GM10248 (cell line): ENCODE results near the gene DNAH10.

Source experiments
- CTCF ChIA-PET: fragments of 300-600 bp; sonication (Branson Sonifier 250); formaldehyde crosslinking; extraction: SDS; loops from one replicate; lab custom pipeline; 2021; ENCODE audit warnings: antibody characterized with exemption; lab: Yijun Ruan, JAX
- POLR2A ChIA-PET: fragments of 350-650 bp; sonication (Branson Sonifier 250); formaldehyde crosslinking; extraction: SDS; loops from one replicate; lab custom pipeline; 2020; ENCODE audit warnings: antibody characterized with exemption; lab: Yijun Ruan, JAX
- DNase-seq: peaks from one replicate; pipeline ENCODE4 v3.0.0; 2012; ENCODE audit errors: extremely low spot score
- CTCF ChIP-seq: IDR thresholded peaks from 2 replicates; pipeline ENCODE4 v1.5.1; 2012; ENCODE audit warnings: mild to moderate bottlenecking, low read depth; ENCODE audit errors: extremely low read depth, missing control alignments, control extremely low read depth

DNAH10 gene

GRCh38 chr12:123934829-123935228, 172.7 kb downstream of the DNAH10 start:
- ChIA-PET CTCF (interaction anchor here (3.7 kb wide), 1 partner anchor 8 kb away, joined by 15 read pairs; no protein-coding TSS in a partner anchor), POLR2A (no interaction called here)
- TF ChIP-seq CTCF, result no peak
- DNase-seq, result no peak

DNA sequence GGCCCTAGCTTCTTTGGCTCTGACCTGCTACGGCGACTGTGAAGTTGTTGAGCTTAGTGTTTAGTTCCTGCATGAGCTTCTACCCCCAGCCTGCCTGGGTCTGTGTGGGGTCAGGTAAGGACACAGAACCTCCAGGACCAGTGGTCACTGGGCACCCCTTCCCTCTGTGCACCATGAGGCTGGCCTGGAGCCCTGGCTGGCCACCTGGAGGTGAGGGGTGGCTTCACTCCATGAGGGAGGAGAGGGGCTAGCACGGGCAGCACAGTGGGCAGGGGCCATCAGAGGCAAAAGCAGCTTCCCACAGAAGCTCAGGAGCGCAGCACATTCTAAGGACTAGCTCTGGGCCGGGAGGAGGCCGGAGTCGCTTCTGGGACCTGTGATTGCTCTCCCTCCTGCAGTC, 173.9 kb downstream of the DNAH10 start:
- DNase-seq, result no peak
- ChIA-PET POLR2A (no interaction called here), CTCF (interaction anchor here (2.1 to 3.7 kb wide), 2 partner anchors 9 to 30 kb away, joined by 5 to 15 read pairs; no protein-coding TSS in a partner anchor)
- no peak for TF ChIP-seq CTCF

- no peak for TF ChIP-seq CTCF
- POLR2A ChIA-PET, result no interaction called here
- DNase-seq, result no peak
- CTCF ChIA-PET, result interaction anchor here (2.1 to 3.7 kb wide), 2 partner anchors 10 to 31 kb away, joined by 5 to 15 read pairs; no protein-coding TSS in a partner anchor
These were observed 174.4 kb downstream of the DNAH10 start for GRCh38 chr12:123936471-123936870.

DNA sequence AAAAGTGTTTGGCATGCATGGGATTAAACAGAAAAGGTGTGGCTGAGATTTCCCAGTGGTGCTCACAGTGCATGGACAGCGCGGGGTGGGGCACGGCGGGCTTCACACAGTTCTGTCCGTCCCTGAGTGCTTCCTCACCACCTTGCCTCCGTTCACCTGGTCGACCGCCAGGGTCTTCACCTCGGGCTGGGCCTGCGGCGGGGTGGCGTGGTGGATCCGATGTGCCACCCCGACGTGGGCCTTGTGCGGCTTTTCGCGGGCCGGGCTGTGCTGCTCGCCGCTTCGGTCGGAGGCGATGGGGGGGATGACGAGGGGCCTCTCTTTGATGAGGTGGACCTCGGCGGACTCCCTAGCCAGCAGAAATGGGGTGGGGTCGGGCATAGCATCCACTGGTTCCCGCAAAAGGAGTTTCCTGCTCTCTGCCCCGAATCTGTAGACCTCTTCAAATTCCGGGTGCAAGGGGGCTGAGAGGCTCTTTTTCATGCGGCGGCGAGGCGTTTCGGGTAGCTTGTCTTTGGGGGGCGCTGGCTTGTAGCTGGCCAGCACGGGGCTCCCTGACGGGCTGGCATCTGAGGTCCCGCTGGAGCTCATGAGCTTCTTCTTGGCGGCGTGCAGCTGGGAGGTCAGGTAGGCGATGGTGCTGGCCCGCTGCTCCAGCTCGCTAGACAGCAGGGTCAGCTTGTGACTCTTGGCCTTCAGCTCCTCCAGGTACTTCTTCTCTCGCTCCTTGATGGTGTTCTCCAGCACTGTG, 175.0 kb downstream of the DNAH10 start:
- no peak for DNase-seq
- POLR2A ChIA-PET, result no interaction called here
- no peak for TF ChIP-seq CTCF
- CTCF ChIA-PET, result interaction anchor here (1.4 to 3.7 kb wide), 3 partner anchors 10 to 32 kb away, joined by 3 to 15 read pairs (median 5); no protein-coding TSS in a partner anchor

DNA sequence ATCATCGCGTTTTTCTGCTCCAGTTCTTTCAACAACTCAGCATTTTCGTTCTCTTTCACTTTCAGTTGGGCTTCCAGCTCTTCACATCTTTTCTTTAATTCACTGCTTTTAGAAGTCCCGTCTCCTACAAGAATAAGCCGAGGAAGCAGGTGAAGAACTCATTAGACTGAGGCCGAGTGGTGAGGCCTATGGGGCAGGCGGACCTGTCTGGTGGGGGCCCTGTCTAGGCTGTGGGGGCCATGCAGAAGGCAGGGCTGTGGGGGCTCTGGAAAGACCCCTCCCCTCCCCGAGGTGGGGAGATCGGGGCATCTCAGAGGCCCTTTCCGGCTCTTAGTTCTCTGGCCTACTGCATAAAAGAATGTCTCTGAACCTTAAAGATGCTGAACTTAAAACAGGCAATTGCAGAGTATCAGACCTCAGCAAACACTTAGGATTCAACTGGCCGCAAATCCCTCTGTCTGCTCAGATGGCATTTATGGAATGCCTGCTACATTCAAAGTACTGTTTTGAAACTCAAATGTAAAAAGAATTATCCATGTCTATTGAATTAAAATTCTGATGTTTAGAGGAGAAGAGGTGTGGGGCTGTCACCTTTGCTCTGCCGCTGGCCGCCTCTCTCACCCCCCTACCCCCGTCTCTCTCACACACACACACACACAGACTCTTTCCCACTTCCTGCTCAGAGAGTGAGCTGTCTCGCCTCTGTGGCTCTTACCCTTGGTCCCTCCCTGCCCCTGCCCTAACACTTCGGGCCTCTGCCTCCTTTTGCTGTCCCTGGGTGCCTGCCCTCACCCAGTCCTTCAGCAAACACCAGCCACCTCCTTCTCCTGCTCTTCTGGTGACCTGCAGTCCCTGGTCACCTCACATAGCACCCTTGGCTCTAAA, 175.8 kb downstream of the DNAH10 start:
- ChIA-PET CTCF (interaction anchor here (1.3 to 3.7 kb wide), 5 partner anchors 11 to 52 kb away, joined by 3 to 15 read pairs (median 5); no protein-coding TSS in a partner anchor), POLR2A (no interaction called here)
- no peak for TF ChIP-seq CTCF
- DNase-seq, result no peak
